Endothelial cell of hepatic sinusoid (primary cell): ENCODE data around the gene SLC2A13.
"Not testable (repeated sequence)": the region's sequence is repeated elsewhere in the genome, so short reads cannot be mapped to it uniquely, and the experiment has no call there.

ENCODE experiments used
- in situ Hi-C: cut with HindIII; loops from 2 replicates; pipeline ENCODE4 v1.10.0; 2017; ENCODE audit warnings: low sequenced_read_pairs

The SLC2A13 gene

DNA sequence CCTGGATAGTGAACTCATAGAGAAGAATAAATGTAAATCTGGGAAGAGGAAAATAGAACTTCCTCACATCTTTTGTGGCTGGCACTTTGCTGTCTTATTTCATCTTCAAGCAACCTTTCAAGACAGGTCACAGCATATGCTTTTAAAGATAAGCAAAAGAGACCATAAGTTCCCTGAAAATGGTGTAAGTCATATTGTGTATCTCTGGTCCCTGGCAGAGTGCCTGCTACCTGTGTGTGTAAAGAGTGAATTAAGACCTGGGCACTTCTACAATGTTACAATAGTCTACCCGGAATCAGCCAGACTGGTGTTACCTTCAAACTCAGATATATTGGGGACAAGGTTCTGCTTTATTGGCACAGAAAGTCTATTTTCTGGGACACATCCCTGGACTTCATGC is 168.8 kb downstream of the SLC2A13 start:
- in situ Hi-C loops: no loop called here

DNA sequence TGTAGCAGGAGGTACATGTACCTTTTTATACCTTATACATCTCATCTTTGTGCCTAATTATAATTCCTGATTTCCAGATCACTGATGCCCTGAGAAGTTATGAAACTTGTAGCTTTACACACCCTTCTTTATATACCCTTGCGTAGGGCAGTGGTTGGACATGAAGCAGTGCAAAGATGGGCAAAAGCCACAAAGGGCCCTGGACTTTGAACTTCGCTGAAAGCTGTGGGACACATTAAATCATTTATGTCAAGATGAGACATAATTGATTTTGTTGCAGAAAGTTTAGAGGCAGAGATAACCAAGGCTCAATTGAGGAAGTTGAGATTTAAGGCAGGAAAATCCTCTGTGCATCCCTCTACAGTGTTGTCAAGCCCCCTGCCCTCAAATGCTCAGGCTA is 170.0 kb downstream of the SLC2A13 start:
- in situ Hi-C loops: no loop called here

GRCh38 chr12:39935275-39935674 is 170.6 kb downstream of the SLC2A13 start:
- in situ Hi-C loops: no loop called here

GRCh38 chr12:39931857-39932256 is 174.0 kb downstream of the SLC2A13 start:
- in situ Hi-C loops: loop anchor here (5.0 kb wide), 1 partner anchor 60 kb away; no protein-coding TSS in a partner anchor

DNA sequence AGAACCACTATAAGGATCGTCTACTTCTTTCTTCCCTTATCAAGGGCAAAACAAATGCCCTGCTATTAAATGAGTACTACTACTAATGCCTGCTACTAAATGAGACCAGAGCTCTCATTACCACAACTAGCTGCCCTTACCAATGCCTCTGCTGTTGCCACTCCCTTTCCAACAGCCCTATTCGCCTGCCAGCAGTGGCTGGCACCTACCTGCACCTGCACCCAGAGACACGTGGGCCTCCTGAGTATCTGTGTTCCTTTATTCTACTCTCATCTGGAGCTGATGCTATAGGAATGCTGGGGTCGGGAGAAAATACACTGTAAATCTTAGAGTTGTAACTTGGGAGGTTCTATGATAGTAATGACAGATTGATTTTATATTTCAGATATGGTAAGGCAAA is 174.7 kb downstream of the SLC2A13 start:
- in situ Hi-C loops: loop anchor here (5.0 kb wide), 1 partner anchor 61 kb away; no protein-coding TSS in a partner anchor

DNA sequence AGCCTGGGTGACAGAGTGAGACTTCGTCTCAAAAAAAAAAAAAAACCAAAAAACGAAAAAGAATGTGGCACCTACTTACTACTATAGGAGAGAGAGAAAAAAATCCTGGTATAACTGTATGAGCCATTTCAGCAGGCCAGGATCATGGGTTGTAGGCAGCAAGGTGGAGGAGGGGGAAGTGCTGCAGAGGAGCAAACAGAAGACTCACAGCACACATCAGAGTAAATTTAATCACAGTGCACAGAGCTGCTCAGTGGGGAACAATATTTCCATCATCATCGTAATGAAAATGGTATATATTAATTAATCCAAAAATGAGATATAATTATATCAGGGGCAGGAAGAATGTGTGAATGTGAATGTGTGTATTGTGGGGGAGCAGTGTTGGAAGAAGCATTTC is 175.8 kb downstream of the SLC2A13 start:
- in situ Hi-C loops: loop anchor here (5.0 kb wide), 1 partner anchor 62 kb away; no protein-coding TSS in a partner anchor

GRCh38 chr12:39928181-39928899 is 177.5 kb downstream of the SLC2A13 start:
- in situ Hi-C loops: no loop called here

- in situ Hi-C loops: no loop called here
Observed at GRCh38 chr12:39923364-39923763, 182.5 kb downstream of the SLC2A13 start.

DNA sequence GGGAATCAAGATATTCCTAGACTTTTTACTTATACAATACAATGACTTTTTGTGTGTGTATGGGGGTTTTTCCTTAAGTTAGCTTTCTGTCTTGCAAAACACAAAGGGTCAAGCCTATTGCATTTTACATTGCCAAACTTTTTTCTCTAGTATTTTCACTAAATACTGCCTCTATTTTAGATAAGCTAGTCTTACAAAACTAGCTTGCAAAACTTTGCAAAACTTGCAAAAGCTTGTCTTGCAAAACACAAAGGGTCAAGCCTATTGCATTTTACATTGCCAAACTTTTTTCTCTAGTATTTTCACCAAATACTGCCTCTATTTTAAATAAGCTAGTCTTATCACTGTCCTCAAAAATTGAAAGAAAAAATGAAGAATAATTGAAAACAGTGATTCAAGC is 183.3 kb downstream of the SLC2A13 start:
- in situ Hi-C loops: not testable (repeated sequence)

DNA sequence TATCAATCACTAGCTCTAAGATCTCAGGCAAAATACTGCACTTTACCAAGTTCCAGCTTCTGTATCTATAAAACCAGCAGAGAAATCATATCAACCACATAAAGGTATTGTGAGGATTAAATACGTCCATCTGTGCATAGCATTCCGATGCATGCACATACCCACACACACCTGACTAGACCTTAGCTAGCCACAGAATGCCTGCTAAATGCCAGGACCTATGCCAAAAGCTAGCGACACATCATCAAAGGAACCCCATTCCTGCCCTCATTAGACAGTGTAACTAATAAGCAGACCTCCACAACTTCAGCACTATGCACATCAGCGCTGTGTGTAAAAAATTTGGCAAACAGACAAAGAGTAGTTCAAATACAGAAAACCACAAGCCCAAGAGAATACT is 185.2 kb downstream of the SLC2A13 start:
- in situ Hi-C loops: no loop called here

DNA sequence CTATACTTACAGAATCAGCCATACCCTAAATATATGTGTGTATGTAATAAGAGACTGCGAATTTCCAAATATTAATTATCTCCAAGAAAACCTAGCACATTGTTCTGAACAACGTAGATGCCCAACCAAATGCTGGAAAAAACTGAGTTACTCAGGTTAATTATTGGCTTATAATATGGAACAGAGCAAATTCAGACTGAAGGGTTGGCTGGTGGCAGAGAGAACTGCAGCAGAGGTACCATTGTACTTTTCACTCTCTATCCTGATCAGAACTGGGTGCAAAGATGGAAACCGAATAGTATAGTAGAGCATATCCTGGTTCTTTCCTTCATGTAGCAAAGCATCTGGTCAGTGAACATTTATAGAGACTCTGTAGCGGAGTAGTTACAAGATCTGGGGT is 185.7 kb downstream of the SLC2A13 start:
- in situ Hi-C loops: no loop called here

DNA sequence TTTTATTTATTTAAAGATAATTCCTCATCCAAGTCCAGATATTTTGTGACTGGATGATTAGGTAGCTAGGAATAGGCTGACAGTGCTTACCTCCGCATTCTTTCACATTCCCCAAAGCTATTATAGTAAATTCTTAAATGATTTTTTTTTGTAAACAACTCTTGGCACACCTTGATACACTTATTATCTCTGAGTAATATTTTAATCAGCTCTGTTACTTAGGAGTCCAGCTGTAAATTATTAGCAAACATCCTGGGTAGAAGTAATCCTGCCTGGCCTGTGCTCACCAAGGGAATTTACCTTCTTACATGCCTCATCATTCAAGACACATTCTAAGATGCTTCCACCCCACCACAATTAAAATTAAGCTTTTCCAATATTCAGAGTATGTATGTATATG is 186.1 kb downstream of the SLC2A13 start:
- in situ Hi-C loops: no loop called here

DNA sequence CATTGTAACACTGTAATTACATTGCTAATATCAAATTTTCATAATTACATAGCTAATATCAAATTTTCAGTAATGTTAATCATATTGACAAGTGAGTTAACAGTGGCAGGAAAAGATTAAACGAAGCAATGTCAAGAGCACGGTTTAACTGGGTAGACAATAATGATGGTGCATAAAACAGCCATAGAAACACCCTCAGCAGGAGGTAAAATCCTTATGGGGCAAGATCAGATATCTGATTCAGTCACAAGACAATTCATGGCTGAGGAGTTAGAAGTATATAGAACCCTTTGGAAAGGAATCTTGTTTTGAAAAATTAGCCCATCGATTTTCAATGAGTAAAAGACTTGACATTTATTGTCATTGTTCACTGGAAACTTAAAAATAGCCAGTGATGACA is 190.6 kb downstream of the SLC2A13 start:
- in situ Hi-C loops: no loop called here

GRCh38 chr12:39912211-39912980 is 193.5 kb downstream of the SLC2A13 start:
- in situ Hi-C loops: no loop called here

- in situ Hi-C loops: no loop called here
Observed at GRCh38 chr12:39906237-39906636, 199.6 kb downstream of the SLC2A13 start.

DNA sequence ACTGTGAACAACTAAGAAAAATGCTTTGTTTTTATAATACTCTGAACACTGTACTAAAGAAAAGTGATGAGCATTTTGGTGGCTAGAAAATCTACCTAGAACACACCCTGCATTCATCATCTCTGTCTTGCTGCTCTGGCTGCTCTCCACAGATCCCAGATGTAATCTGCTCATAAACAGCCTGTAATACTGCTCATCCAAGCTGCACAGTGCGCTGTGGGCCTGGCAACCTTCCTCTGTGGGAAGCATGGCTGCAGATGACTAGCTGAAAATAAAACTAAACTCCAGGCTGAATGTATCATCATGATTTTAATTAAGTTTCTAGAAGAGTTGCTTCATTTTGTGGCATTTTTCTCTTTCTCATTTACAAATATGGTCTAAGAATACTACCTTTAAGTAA is 200.7 kb downstream of the SLC2A13 start:
- in situ Hi-C loops: no loop called here

DNA sequence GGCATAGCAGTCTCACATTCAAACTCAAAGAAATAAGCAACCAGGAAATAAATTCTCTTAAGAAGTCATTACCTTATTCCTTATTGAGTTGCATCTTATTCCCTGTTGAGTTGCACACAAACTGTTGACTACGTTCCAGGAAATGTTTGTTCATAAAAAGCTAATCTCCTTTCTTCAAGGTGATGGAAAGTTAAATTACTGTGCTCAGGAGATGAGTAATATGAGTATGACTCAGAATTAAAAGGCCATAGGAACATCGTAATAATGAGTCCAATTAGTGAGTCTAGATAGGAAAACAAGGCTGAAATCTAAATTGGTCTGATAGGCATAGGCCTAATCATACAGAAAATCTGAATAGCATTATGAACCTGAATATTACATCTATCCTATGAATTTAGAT is 203.1 kb downstream of the SLC2A13 start:
- in situ Hi-C loops: no loop called here

- in situ Hi-C loops: no loop called here
Observed at GRCh38 chr12:39897315-39897714, 208.6 kb downstream of the SLC2A13 start.

DNA sequence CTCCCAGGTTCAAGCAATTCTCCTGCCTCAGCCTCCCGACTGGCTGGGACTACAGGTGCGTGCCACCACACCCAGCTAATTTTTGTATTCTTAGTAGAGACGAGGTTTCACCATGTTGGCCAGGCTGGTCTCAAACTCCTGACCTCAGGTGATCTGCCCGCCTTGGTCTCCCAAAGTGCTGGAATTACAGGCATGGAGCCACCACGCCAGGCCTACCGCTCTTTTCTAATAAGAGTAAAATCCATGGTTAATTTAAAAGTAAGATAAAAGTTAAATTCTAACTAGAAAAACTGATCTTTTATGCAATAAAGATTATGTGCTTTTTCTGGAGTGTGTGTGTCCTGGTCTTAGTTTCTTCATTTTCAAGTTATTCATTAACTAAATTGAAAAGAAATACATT is 212.5 kb downstream of the SLC2A13 start:
- in situ Hi-C loops: not testable (repeated sequence)

DNA sequence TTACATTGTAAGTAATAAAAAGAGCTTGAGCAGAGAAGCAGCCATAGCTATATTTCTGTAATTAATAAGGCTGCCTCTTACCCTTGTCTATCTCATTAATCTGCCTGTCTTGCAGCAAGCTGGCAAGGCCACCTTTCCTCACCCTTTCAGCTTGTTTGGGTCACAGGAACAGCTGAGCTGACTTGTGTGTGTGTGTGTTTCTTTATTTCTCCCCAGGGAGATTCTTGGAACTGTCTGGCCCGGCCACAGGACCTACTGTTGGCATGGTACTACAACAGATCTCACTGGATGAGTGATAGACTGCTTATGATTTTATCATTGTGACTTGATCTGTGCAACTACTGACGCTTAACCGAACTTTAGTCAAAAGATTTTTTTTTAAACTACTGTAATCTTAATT is 213.7 kb downstream of the SLC2A13 start:
- in situ Hi-C loops: no loop called here

DNA sequence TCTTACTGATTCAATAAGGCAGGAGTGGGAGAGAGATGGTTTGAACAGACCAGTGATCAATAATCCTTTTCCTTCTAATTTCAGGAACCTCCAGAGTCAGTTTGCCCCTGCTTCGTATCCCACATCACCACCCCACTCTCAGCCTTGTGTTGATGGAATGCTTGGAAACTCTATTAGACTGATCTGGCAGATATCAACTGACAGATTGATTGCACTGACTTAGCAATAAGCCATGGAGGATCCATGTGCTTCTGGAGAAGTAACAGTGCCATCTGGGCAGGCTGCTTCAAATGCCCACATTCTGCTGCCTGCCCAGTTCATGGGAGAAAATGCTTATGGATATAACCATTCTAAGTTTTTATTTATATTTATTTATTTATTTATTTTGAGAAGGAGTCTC is 218.0 kb downstream of the SLC2A13 start:
- in situ Hi-C loops: no loop called here

- in situ Hi-C loops: no loop called here
Observed at GRCh38 chr12:39886106-39886505, 219.8 kb downstream of the SLC2A13 start.
